OCI-LY7 (cell line): ENCODE results near the gene RAB44.

Experiments
- EZH2phosphoT487 ChIP-seq: fragments of 200-600 bp; sonication (generic); IDR thresholded peaks from 2 replicates; pipeline ENCODE4 v1.6.1; 2018; ENCODE audit warnings: low read depth, borderline replicate concordance, mild to moderate bottlenecking, mixed run types, antibody characterized with exemption, low read length, moderate library complexity, mixed read lengths
- TF ChIP-seq, protein P1 (sequence below): fragments of 200-600 bp; sonication (generic); conservative IDR thresholded peaks from 2 replicates; pipeline ENCODE4 v1.5.1; 2014; ENCODE audit warnings: mild to moderate bottlenecking, antibody characterized with exemption, low read length, moderate library complexity, mixed read lengths

DNA sequence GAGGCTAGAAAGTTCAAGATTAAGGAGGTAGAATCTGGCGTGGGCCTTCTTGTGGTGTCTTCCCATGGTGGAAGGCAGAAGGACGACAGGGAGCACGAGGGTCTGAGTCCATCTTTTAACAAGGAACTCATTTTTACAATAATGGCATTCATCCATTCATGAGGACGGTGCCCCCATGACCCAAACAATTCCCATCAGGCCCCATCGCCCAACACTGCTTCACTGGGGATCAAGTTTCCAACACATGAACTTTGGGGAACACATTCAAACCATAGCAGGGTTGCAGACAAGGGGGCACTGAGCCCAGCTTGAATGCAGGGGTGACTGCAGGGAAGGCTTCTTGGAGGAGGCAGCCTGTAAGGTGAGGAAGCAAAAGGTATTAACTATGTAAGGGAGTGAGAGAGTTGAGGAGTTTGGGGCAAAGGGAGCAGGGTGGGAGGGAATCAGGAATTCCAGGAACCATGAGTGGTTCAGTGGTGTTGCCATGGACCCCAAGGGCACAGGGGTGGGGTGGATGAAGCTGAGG, 5.5 kb downstream of the RAB44 start:
- TF ChIP-seq, protein P1, sequence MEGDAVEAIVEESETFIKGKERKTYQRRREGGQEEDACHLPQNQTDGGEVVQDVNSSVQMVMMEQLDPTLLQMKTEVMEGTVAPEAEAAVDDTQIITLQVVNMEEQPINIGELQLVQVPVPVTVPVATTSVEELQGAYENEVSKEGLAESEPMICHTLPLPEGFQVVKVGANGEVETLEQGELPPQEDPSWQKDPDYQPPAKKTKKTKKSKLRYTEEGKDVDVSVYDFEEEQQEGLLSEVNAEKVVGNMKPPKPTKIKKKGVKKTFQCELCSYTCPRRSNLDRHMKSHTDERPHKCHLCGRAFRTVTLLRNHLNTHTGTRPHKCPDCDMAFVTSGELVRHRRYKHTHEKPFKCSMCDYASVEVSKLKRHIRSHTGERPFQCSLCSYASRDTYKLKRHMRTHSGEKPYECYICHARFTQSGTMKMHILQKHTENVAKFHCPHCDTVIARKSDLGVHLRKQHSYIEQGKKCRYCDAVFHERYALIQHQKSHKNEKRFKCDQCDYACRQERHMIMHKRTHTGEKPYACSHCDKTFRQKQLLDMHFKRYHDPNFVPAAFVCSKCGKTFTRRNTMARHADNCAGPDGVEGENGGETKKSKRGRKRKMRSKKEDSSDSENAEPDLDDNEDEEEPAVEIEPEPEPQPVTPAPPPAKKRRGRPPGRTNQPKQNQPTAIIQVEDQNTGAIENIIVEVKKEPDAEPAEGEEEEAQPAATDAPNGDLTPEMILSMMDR, result no peak
- no peak for TF ChIP-seq EZH2phosphoT487
